Stimulated activated CD4-positive, alpha-beta T cell treated with anti-CD3 and anti-CD28 coated beads, Interleukin-1b, Interleukin-23, amount 100 ng/mL, for 4 hours (primary cell): Measurements from ENCODE around the gene CACNA1A.
"Not testable (repeated sequence)": the region's sequence is repeated elsewhere in the genome, so short reads cannot be mapped to it uniquely, and the experiment has no call there.

Source experiments
- DNase-seq, 2 donors: peaks; one replicate each; pipeline ENCODE4 v3.0.0-alpha.2; 2020; ENCODE audit warnings: low read depth in 2 of 2

CACNA1A gene

DNA sequence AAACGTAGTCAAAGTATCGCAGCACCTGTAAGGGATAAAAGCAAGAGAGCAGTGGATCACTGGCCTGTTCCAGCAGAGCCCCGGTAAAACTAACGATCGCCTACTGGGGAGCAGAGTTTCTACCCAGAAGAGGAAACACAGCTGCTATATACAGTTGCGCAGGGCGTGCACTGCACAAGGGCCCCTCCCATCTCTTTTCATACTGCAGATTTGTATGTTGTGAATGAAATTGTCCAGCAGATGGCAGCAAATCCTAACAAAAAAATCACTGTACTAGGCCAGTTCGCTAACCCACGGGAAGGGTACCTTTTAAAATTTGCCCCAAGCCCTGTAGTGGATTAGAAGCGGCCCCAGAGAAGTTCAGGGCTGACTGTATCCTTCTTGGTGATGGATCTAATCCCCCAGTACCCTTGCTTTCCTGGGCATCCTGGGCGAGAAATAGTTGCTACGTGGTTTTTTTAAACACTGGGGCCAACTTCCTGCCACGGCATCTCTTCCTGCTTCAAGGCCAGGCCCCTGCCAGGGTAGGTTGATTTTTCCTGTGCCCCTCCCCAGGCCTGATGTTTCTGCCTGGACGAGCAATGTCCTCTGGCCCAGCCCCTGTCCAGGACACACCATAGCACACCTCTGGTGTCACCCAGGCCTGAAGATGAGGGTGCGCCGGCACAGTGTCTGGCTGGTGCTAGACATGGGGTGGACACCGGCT lies 229.0 kb downstream of the CACNA1A start:
- peak; percentile 20 to 71 for DNase-seq

DNA sequence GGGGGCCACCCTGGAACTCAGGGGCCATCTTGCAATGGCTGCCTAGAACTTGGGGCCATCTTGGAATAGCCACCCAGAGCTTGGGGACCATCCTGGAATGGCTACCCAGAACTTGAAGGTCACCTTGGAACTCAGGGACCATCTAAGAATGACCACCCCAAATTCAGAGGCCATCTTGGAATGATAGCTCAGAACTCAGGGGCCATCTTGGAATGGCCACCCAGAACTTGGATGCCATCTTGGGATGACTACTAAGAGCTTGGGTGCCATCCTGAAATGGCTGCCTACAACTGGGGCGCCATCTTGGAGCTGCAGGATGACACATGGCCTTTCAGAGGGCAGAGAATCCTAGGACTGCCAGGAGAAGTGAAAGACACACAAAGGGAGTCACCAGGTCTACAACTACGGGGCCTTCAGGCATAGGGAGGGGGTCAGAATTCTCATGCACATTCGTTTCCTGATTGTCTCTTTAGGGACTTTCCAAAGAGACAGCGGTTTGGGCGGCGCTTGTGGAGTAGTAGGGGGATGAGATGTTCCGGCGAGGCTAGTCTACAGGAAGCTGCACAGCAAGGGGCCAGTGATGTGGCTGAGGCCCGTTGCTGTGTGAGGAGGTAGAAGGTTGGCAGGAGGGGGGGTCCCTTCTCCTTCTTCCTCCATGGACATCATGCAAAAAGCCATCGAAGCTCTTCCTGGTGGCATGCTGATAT lies 231.1 kb downstream of the CACNA1A start:
- DNase-seq = no peak

DNA sequence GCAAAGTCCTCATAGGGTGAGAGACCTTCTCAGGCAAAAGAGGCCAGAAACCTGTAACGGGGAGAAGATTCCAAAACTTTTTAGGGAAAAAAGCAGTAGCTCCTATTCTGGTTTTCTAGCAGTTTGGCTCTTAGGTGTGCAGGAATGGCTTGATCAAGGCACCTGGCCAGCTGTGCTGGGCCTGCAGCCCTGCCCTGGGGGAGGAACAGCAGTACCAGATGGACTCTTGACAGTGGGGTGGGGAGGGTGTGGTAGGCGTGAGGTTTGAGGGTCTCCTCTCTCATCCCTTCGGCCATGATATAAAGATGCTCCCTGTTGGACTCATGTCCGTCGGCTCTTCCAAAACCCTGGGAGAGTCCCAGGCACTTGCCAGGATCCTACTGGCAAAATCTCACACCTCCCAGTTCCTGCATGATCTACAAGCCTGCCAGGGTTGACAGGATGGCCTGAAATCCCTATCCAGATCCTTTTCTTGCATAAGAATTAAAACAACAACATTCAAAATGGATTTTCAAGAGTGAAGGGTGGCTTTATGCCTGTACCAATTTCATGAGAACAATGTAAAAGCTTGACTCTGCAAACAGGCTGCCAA lies 235.7 kb downstream of the CACNA1A start:
- no peak for DNase-seq

DNA sequence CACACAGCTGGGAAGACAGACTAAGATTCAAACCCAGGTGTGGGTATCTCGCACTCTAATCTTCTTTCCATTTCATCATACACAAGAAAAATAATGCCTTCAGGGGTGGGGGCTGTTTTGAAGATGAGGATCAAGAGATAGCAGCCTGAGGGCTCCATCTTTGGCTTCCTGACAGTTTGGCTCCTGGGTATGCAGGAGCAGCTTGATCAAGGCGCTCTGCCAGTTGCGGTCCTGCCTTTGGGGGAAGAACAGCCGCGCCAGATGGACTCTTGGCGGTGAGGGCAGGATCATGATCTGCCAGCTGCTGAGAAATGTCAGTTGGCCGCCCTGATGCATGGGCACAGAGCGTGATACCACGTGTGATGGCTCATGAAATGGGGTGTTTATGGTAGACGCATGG lies 236.9 kb downstream of the CACNA1A start:
- no peak for DNase-seq

DNA sequence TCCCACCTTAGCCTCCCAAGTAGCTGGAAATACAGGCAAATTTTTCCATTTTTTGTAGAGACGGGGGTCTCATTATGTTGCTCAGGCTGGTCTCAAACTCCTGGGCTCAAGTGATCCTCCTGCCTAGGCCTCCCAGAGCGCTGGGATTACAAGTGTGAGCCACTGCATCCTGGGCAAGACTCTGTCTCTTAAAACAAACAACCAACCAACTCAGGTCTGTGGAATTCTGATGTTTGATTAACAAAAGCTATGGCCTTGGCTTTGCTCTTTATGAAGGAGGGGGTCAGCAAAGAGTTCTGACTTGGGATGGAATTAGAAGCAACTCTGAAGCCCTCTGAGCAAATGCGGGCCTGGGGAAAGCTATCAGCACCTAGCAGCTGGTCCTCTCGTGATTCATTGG lies 238.4 kb downstream of the CACNA1A start:
- DNase-seq = no peak

DNA sequence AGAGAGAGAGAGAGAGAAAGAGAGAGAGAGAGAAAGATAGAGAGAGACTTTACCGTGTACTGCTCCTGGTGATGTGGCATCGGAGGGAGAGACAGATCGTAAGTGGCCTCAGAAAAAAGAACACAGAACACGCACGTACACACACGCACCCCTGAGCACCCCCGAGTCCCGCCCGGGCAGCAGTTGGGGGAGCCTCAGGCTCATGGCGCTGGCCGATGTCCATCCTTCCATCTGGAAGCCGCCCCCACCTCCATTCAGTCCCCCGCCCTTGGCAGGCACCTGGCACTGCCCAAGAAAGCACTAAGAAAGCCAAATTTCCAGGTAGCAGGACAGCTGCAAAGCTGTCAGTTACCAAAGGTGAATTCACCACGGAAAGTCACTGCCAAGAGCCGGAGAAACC lies 239.1 kb downstream of the CACNA1A start:
- no peak for DNase-seq

DNA sequence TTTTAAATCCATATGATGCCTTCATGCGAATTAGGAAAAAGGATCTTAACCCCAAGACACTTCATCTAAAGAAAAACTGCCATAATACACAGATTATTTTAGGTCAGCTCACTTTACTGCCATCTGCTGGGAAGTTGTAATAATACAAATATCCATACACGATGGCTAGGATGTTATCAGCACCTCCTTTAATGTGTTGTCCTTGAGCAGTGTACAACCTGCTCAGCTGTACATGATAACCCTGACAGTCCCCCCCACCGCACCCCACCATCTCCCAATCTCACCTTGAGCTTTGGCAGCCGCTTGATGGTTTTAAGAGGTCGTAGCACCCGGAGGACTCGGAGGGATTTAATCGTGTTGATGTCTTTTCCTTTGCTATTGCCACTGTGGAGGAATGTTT lies 243.8 kb downstream of the CACNA1A start:
- no peak for DNase-seq

DNA sequence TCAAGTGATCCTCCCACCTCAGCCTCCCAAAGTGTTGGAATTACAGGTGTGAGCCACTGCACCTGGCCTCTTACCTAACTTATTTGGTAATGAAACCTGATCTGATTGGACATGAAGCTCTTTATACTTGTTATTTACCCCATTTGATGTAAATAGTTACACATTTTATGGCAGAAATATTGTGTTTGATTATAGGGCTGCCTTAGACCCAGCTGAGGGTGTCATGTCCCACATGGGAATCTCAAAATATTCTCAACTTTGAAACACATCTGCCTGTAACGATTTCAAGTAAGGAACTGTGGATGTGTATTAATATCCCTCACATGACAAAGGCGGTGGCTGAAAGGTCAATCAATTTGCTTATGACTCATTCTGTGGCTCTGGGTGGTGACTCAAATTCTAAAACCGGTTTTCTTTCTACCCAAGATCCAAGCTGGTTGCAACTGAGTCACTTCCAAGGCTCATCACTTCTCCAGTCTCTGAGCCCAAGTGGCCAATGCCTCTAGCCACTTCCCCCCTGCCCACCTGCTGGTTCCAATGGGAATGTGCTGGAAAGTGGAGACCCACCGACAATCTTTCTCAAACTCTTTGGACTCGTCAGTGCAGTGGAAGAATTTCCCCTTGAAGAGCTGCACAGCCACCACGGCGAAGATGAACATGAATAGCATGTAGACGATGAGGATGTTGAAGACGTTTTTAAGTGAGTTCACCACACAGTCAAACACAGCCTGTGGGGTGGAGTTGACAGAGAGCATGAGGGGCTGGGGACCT lies 245.2 kb downstream of the CACNA1A start:
- DNase-seq = no peak

DNA sequence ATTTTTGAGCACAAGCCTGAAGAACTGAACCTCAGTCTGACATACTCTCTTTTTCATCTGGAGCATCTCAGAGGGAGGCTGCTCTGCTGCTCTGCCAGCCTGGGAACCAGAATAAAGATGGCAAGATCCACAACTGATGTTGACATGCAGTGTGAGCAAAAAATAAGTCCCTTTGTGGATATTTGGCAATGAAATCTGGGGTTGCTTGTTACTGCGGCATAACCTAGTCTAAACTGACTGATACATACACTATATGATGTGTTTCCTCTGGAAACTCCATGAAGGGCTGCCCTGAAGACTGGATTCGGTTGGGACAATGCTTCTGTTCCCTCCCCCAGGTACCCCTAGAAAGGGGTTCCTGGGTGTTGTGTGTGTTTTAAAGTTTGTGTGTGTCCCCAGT lies 249.4 kb downstream of the CACNA1A start:
- DNase-seq = no peak

DNA sequence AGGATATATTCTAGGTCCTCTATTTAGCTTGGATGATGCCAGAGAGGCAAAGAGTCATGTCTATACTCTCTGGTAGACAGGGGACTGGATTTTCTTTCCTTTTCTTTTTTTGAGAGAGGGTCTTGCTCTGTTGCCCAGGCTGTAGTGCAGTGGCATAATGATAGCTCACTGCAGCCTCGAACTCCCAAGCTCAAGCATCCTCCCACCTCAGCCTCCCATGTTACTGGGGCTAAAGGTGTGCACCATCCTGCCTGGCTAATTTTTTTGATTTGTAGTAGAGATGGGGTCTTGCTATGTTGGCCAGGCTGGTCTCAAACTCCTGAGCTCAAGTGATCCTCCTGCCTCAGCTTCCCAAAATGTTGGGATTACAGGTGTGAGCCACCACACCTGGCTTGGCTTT lies 249.9 kb downstream of the CACNA1A start:
- DNase-seq = not testable (repeated sequence)

DNA sequence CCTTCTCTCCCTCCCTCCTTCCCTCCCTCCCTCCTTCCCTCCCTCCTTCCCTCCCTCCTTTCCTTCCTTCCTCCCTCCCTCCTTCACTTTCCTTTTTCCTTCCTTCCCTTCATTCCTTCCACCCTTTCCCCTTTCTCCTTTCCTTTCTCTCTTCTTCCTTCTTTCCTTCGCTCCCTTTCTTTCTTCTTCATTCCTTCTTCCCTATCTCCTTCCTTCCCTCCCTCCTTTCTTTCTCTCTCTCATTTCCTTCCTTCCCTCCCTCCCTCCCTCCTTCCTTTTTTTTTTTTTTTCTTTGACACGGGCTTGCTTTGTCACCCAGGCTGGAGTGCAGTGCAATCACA lies 250.6 kb downstream of the CACNA1A start:
- DNase-seq = no peak

DNA sequence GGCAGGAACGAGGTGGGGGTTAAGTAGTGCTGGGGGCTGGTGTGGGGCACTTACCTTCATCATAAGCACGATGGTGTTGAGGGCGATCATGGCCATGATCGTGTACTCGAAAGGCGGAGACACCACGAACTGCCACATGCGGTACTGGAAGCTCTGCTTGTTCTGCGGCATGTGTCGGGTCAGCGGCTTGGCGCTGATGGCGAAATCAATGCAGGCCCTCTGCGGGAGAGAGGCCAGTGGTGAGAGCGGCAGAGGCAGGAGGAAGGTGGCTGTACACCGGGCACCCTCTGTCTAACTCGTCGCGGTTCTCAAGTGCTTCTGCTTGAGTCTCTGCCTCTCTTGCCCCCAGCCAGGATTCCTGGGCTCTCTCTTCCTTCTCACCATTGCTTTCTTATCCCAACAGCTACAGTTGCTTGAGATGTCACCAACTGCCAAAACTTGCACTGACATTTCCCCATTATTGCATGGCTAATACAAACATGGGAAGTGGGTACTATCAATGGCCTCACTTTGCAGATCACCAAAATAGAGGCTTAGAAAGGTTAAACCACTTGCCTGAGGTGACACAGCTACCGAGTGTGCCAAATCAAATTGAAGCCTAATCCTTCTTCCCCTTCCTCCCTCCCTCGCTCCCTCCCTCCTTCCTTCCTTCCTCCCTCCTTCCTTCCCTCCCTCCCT lies 251.1 kb downstream of the CACNA1A start:
- no peak for DNase-seq

DNA sequence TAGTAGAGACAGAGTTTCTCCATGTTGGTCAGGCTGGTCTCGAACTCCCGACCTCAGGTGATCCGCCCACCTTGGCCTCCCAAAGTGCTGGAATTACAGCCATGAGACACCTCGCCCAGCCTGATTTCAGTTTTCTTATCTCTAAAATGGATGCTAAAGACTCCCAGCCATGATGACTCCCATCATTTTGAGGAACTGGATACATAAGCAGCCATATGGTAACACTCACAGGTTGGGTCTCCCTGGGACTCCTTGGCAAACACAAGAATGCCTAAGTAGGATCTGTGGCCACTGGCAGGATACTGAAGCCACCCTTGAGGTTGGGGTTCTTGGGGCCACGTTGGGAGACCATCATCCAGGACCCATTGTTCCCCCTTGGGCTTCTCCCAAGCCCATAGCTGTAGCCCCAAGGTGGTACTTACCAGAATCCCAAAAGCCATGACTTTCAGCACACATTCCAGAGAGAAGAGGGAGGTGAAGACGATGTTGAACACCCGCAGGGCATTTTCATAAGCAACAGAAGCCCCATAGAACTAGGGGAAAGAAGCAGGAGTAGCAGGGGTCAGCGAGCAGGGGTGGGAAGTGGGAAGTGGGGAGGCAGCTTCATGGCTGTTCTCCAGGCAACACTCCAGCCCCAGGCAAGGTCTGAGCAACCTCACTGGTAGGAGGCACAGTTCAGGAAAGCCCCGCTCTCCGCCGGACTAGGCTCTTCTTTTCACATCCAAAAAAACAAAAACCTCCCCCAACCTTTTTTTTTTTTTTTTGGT lies 253.5 kb downstream of the CACNA1A start:
- DNase-seq = no peak

DNA sequence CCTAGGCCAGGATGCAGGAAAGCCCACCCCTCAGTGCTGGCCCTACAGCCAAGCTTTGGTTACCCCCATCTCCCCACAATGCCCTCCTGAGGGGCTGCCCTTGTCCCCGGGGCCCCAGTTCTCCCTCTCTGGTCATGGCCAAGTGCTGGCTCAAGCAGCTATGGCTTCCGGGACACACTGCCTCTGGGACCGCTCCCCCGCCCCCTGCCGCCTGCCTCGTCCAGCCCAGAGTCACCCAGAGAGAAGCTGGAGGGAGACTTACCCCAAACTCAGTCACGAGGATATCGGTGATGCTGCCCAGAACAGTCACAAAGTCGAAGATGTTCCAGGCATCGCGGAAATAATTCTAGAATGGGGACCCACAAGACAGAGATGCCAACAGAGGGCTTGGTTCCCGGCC lies 261.4 kb downstream of the CACNA1A start:
- DNase-seq = no peak

DNA sequence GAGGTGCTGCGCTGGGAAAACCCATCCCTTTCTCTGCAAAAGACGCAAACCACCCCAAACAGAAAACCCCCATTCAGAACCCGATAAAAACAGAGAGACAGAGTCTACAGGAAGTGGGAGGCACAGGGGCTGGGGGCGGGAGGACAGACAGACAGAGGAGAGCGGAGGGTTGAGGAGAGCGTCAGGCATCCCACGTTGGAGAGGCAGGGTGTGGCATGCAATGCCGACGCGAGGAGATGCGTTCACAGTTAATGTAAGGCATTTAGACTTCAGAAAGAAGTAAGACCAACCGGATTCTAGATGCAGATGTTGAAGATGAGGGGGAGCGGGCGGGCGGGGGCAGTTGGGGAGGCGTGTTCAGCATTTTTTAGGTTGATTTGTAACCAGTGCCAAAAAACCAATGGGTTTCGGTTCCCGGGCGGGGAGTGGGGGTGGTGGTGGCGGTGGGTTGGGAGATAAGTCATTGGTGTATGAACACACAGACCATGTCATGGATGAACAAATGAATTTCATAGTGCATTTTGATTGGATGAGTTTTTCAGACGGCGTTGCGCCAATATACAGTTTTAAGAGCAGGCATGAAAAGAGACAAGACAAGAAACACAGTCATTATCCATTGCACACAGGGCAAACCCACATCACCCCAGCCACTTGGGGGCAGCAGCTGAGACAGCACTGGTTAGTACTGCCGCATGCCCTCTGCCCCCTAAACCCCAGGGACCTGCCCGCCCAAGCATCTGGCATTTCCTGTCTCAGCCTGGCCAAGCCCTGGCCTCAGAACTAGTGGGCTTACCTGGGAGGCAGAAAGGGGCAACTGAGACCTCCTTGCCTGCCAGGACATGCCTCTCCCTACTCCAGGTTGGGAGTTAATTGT lies 264.8 kb downstream of the CACNA1A start:
- DNase-seq = no peak

DNA sequence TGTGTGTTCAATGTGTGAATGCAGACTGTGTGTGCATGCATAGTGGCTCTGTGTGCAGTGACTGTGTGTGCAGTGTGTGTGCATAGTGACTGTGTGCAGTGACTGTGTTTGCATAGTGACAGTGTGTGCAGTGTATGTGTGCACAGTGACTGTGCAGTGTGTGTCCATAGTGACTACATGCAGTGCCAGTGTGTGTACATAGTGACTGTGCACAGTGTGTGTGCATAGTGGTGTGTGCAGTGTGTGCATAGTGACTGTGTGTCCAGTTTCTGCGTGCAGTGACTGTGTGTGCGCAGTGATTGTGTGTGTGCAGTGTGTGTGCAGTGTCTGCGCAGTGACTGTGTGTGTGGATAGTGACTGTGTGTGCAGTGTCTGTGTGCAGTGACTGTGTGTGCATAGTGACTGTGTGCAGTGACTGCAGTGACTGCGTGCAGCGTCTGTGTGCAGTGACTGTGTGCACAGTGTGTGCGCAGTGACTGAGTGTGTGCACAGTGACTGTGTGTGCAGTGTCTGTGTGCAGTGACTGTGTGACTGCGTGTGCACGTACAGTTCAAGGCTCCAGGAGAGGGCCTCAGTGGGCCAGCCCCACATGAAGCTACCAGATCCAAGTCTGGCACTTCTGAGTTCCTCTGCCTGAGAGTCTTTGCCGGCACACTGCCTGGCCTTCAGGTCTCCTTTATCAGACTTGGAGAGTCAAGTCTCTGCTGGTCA lies 265.8 kb downstream of the CACNA1A start:
- DNase-seq = no peak

DNA sequence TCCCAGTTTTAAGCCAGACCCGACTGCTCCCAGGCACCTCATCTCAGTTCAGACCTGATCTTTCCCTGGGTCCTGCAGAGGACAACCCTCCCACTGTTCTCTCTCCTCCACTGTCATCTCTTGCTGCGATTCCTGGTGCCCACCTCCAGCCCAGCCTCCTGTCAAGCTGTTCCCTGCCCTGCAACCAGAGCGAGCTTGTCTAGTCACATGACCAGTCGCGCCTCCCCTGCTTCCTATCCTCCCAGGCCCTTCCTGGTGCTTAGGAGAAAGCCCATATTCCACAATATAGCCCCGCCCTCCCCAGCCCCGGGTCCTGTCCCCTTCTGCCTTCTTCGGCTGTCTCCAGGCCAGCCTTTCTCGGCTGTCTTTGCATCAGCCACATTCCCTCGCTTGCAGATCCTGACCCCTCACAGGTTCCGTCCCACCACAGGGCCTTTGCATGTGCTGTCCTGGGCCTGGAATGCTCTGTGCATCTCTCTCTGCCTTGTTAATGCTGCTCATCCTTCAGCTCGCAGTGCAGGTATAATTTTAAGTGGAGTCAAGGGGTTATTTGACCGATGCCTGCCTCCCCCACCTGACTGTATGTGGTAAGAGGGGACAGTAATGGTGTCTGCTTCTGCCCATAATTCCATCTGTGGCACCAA lies 267.3 kb downstream of the CACNA1A start:
- DNase-seq = no peak

DNA sequence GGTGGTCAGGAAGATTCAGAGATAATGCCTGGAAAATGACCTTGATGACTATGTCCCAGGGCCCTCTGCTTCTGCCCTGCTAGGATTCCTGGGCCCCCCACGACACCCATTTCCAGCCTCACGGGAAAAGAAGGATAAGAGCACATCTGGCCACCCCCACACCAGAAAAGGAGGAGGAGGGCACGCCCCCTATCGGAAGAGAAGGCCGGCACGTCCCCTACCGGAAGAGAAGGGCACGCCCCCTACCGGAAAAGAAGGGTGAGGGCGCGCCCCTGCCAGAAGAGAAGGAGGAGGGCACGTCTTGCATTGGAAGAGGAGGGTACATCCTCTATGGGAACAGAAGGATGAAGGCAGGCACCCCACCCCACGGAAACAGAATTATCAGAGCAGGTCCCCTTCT lies 271.8 kb downstream of the CACNA1A start:
- peak; percentile 44 to 45 for DNase-seq

DNA sequence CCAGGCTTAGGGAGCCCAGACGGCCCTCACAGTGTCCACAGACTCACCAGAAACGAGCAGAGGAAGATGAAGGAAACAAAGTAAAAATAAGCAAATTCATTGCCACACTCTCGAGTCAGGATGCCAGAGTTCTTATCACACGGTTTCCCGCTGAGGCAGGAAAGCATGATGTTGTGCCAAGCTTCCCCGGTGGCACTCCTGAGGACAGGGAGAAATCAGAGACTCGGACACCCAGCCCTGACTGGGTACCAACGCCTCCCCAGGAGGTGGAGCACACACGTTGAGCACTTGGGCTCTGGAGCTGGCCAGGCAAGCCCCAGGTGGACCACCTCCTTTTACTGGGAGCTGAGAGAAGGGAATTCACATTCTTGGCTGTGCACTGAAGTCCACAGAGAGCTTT lies 274.6 kb downstream of the CACNA1A start:
- no peak for DNase-seq
